GM19043 (cell line): Measurements from ENCODE around the gene NDRG2.

Experiments used
- ATAC-seq: cut with Tn5 transposase; IDR thresholded peaks from one replicate; pipeline ENCODE4 v1.9.1; 2021; ENCODE audit warnings: low read depth; ENCODE audit not compliant: unreplicated experiment

The NDRG2 gene

GRCh38 chr14:20980906-20981305 is 44.0 kb downstream of the NDRG2 start:
- no peak for ATAC-seq

- ATAC-seq, result no peak
Measured at GRCh38 chr14:20978687-20979086, 46.2 kb downstream of the NDRG2 start.

GRCh38 chr14:20976291-20976690 is 48.6 kb downstream of the NDRG2 start:
- no peak for ATAC-seq

GRCh38 chr14:20973501-20973900 is 51.4 kb downstream of the NDRG2 start:
- ATAC-seq, result no peak

GRCh38 chr14:20971705-20972021 is 53.2 kb downstream of the NDRG2 start:
- peak; percentile 11 for ATAC-seq

GRCh38 chr14:20970983-20971704 is 53.7 kb downstream of the NDRG2 start:
- ATAC-seq, result peak; percentile 91

GRCh38 chr14:20970647-20970982 is 54.2 kb downstream of the NDRG2 start:
- ATAC-seq, result peak; percentile 16

GRCh38 chr14:20969336-20969735 is 55.5 kb downstream of the NDRG2 start:
- no peak for ATAC-seq
